Mesendoderm (in vitro differentiated cells): ENCODE measurements around the gene MED26.

Experiments used
- DNase-seq: peaks from one replicate; pipeline ENCODE4 v3.0.0; 2013
- H2AK5ac ChIP-seq: 2 replicates; pipeline ENCODE4 v1.6.1; 2013; ENCODE audit warnings: low read length, inconsistent platforms
- H2BK120ac ChIP-seq: 2 replicates; pipeline ENCODE4 v1.6.1; 2013; ENCODE audit warnings: low read depth, mild to moderate bottlenecking, low read length, moderate library complexity, mixed read lengths
- H2BK15ac ChIP-seq: replicated peaks from 2 replicates; pipeline ENCODE4 v1.6.1; 2013; ENCODE audit warnings: low read depth, mild to moderate bottlenecking, moderate library complexity
- H2BK5ac ChIP-seq: 2 replicates; pipeline ENCODE4 v1.6.1; 2013; ENCODE audit warnings: low read length, inconsistent platforms
- H3K18ac ChIP-seq: 2 replicates; pipeline ENCODE4 v1.6.1; 2013; ENCODE audit warnings: mild to moderate bottlenecking, low read length, mixed read lengths
- H3K23ac ChIP-seq: one replicate; pipeline ENCODE4 v1.6.1; 2013; ENCODE audit warnings: low read length
- H3K27ac ChIP-seq: 2 replicates; pipeline ENCODE4 v1.5.1; 2013; ENCODE audit warnings: low read depth, mild to moderate bottlenecking, inconsistent platforms, low read length, moderate library complexity
- H3K27me3 ChIP-seq: 2 replicates; pipeline ENCODE4 v1.6.1; 2013; ENCODE audit warnings: low read length, control low read depth, mild to moderate bottlenecking, inconsistent platforms; ENCODE audit not compliant: insufficient read depth, poor library complexity
- H3K36me3 ChIP-seq: 2 replicates; pipeline ENCODE4 v1.6.1; 2013; ENCODE audit warnings: low read length, inconsistent platforms; ENCODE audit not compliant: control insufficient read depth, insufficient read depth
- H3K4ac ChIP-seq: one replicate; pipeline ENCODE4 v1.6.1; 2013; ENCODE audit warnings: low read depth, mild to moderate bottlenecking, low read length, moderate library complexity
- H3K4me1 ChIP-seq: 2 replicates; pipeline ENCODE4 v1.6.1; 2013; ENCODE audit warnings: low read depth, low read length, inconsistent platforms; ENCODE audit not compliant: control insufficient read depth
- H3K4me2 ChIP-seq: 2 replicates; pipeline ENCODE4 v1.6.1; 2013; ENCODE audit warnings: low read length
- H3K4me3 ChIP-seq: 2 replicates; pipeline ENCODE4 v1.5.1; 2013; ENCODE audit warnings: mild to moderate bottlenecking, low read length
- H3K56ac ChIP-seq: one replicate; pipeline ENCODE4 v1.6.1; 2013; ENCODE audit warnings: low read length
- H3K79me1 ChIP-seq: 2 replicates; pipeline ENCODE4 v1.6.1; 2013; ENCODE audit warnings: low read length, inconsistent platforms
- H3K79me2 ChIP-seq: 2 replicates; pipeline ENCODE4 v1.6.1; 2013; ENCODE audit warnings: mild to moderate bottlenecking, low read length; ENCODE audit not compliant: control insufficient read depth, insufficient read depth
- H3K9ac ChIP-seq: 2 replicates; pipeline ENCODE4 v1.6.1; 2013; ENCODE audit warnings: low read length, inconsistent platforms
- H4K5ac ChIP-seq: one replicate; pipeline ENCODE4 v1.6.1; 2013; ENCODE audit warnings: low read length
- H4K8ac ChIP-seq: one replicate; pipeline ENCODE4 v1.6.1; 2013; ENCODE audit warnings: low read depth, mild to moderate bottlenecking, control low read depth, low read length, moderate library complexity
- WGBS: extraction: QIAGEN DNeasy Blood & Tissue Kit; methylation state at CpG from one replicate; pipeline ENCODE4 v1.1.7; 2013; ENCODE audit warnings: low lambda C conversion rate, missing lambda C conversion rate; ENCODE audit not compliant: insufficient coverage; ENCODE audit errors: extremely low coverage; 5-methylcytosine and 5-hydroxymethylcytosine counted together

Gene MED26

DNA sequence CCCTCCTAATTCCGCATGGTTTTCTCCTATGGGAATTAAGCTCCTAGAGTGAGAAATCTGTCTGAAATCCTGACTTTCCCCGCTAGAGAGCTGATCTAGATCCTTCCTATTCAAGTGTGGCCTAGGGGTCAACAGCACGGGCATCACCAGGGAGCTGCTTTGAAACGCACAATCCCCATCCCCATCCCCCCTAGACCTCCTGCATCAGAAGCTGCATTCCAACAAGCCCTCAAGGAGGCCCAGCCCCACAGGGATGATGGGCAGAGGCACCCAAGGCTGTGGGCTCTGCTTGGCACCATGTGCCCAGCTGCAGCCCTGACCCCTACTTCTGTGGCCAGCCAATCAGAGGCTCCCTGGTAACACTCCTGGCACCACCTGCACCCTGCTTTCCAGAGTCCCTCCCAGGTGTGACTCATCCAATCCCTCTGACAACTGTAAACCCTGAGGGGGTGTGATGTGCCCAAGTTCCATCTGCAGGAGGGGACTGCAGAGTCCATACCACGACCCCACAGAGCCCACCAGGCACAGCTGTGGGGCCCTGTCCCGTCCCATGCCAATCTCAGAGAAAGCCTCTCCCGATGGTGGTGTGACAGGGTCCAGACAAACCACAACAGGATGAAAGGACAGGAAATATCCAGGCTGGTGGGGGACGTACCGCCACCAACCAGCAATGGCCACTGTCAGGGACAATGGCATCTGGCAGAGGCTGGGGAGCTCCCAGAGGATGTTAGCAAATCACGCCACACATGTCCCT is 36.0 kb downstream of the MED26 start:
- H2BK15ac ChIP-seq = no peak overlapping the region
- peaks cover 68% of the 10 kb centered on the region for H3K79me1 ChIP-seq
- no peak overlapping the region for H2AK5ac ChIP-seq
- H3K4me2 ChIP-seq = no peak overlapping the region
- H3K18ac ChIP-seq = no peak overlapping the region
- H3K4me3 ChIP-seq = no peak overlapping the region
- H2BK5ac ChIP-seq = no peak overlapping the region
- H3K23ac ChIP-seq = no peak overlapping the region
- H3K56ac ChIP-seq = no peak overlapping the region
- H3K79me2 ChIP-seq = peaks cover 85% of the 10 kb centered on the region
- no CpG with 5 or more reads among the region's 10 CpGs for WGBS
- H2BK120ac ChIP-seq = no peak overlapping the region
- H3K4ac ChIP-seq = no peak overlapping the region
- H3K27me3 ChIP-seq = no peaks in the 10 kb centered on the region
- H3K36me3 ChIP-seq = no peaks in the 10 kb centered on the region
- H3K9ac ChIP-seq = no peak overlapping the region
- peaks cover 18% of the 10 kb centered on the region for H3K4me1 ChIP-seq
- H4K5ac ChIP-seq = no peak overlapping the region
- no peak overlapping the region for H4K8ac ChIP-seq
- no peak for DNase-seq
- H3K27ac ChIP-seq = no peak overlapping the region

DNA sequence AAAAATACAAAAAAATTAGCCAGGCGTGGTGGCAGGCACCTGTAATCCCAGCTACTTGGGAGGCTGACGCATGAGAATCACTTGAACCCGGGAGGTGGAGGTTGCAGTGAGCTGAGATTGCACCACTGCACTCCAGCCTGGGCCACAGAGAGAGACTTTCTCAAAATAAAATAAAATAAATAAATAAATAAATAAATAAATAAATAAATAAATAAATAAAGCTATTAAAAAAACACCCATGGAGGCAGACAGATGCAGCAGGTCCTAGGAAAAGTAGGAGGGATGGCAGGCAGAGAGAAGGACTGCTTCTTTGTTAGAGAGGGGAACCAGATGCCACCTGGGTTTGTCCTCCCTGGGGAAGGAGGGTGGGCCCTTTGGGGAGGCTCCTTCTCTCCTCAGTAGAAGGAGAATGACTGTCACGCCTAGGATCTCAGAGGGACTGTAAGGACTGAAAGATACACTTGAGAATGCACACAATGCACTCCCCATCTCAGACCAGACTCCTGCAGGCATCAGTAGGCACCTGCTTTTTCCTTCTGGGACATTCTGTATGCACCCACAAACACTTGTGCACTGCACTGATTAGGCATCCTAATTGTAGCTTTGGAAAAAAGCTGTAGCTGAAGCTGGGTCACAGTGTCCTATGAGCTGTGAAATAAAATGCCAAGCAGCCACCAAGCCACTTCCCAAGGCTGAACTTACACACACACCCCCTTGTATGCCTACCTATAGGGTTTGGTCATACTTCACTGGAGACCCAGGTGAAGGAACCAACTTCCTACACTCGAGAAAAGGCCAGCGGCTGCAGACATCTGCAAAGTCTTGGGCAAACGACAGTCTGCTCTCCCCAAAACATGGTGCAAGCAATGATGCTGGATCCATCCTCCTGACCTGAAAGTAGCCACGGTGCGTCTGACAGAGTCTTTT is 36.9 kb downstream of the MED26 start:
- WGBS = no CpG with 5 or more reads among the region's 9 CpGs
- H4K5ac ChIP-seq = no peak overlapping the region
- no peak overlapping the region for H3K4me2 ChIP-seq
- H3K4me1 ChIP-seq = peaks cover 20% of the 10 kb centered on the region
- H2BK5ac ChIP-seq = no peak overlapping the region
- no peak for DNase-seq
- H3K4me3 ChIP-seq = no peak overlapping the region
- no peak overlapping the region for H2BK120ac ChIP-seq
- H3K36me3 ChIP-seq = no peaks in the 10 kb centered on the region
- no peaks in the 10 kb centered on the region for H3K27me3 ChIP-seq
- no peak overlapping the region for H2BK15ac ChIP-seq
- no peak overlapping the region for H3K18ac ChIP-seq
- H2AK5ac ChIP-seq = no peak overlapping the region
- peaks cover 67% of the 10 kb centered on the region for H3K79me1 ChIP-seq
- H3K27ac ChIP-seq = no peak overlapping the region
- H3K9ac ChIP-seq = no peak overlapping the region
- H4K8ac ChIP-seq = no peak overlapping the region
- H3K23ac ChIP-seq = no peak overlapping the region
- no peak overlapping the region for H3K56ac ChIP-seq
- H3K4ac ChIP-seq = no peak overlapping the region
- peaks cover 84% of the 10 kb centered on the region for H3K79me2 ChIP-seq

DNA sequence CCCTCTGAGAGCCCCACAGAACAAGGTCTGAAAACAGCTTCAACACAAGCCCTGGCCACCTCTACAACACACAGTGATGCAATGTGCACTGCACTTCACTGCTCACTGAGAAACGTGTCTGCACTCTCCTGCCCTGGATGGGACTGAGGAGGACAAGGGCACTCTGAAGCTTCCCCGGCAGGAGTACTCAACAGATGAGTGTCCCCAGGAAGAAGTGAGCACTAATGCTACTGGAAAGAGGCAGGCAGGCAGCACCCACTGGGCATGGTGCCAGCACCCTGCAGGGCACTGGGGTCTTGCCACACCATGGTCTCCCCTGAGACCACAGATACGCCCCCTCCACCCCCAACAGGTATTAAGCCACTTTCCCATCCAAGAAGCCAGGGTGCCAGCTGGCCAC is 38.1 kb downstream of the MED26 start:
- Histone ChIP-seq H3K4ac (no peak overlapping the region), H2AK5ac (no peak overlapping the region), H3K79me1 (peaks cover 64% of the 10 kb centered on the region), H2BK5ac (no peak overlapping the region), H3K27ac (no peak overlapping the region), H3K79me2 (peaks cover 85% of the 10 kb centered on the region), H4K8ac (no peak overlapping the region), H3K23ac (no peak overlapping the region), H3K56ac (no peak overlapping the region), H2BK15ac (no peak overlapping the region), H3K4me1 (peaks cover 20% of the 10 kb centered on the region), H3K4me3 (no peak overlapping the region), H3K36me3 (no peaks in the 10 kb centered on the region), H3K9ac (no peak overlapping the region), H3K4me2 (no peak overlapping the region), H3K18ac (no peak overlapping the region), H2BK120ac (no peak overlapping the region), H4K5ac (no peak overlapping the region), H3K27me3 (no peaks in the 10 kb centered on the region)
- WGBS = no CpG with 5 or more reads among the region's 3 CpGs
- DNase-seq = no peak

DNA sequence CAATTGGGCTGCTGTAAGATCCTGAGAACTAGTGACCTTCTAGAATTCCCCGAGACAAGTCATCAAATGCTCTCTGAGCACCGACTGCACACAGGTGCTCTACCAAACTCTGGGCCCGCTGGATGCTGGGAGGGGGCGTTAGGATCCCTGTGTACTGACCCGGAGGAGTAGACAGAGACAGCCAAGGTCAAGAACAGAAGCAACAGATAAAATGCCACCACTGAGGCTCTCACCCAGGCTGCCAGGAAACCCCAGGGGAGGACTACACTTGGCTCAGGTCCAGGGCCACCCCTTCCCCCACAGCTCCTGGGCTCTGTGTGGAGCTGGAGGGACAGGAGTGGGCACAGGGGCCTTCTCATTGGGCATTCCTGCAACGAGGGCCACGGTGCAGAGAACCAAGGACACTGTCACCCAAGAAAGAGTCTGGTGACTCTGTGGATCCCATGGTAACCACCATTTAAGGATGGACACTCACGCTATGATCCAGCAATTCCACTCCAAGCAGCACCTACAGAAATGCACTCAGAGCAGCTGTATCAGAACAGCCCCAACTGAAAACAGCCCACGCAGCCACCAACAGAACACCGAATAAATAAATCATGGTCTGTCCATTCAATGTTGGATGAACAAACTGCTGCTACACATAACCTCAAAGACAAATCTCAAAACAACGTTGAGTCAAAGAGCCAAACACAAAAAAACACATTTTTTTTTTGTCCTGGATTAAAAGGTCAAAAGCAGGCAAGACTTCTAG is 39.0 kb downstream of the MED26 start:
- Histone ChIP-seq H3K4ac (no peak overlapping the region), H4K5ac (no peak overlapping the region), H3K4me3 (no peak overlapping the region), H2BK5ac (no peak overlapping the region), H3K4me1 (peaks cover 27% of the 10 kb centered on the region), H3K36me3 (no peaks in the 10 kb centered on the region), H3K23ac (no peak overlapping the region), H2AK5ac (no peak overlapping the region), H2BK120ac (no peak overlapping the region), H3K27ac (no peak overlapping the region), H3K18ac (no peak overlapping the region), H4K8ac (no peak overlapping the region), H3K4me2 (no peak overlapping the region), H3K56ac (no peak overlapping the region), H3K9ac (no peak overlapping the region), H3K79me2 (peaks cover 83% of the 10 kb centered on the region), H3K27me3 (no peaks in the 10 kb centered on the region), H3K79me1 (peaks cover 60% of the 10 kb centered on the region), H2BK15ac (no peak overlapping the region)
- no peak for DNase-seq
- no CpG with 5 or more reads among the region's 11 CpGs for WGBS

DNA sequence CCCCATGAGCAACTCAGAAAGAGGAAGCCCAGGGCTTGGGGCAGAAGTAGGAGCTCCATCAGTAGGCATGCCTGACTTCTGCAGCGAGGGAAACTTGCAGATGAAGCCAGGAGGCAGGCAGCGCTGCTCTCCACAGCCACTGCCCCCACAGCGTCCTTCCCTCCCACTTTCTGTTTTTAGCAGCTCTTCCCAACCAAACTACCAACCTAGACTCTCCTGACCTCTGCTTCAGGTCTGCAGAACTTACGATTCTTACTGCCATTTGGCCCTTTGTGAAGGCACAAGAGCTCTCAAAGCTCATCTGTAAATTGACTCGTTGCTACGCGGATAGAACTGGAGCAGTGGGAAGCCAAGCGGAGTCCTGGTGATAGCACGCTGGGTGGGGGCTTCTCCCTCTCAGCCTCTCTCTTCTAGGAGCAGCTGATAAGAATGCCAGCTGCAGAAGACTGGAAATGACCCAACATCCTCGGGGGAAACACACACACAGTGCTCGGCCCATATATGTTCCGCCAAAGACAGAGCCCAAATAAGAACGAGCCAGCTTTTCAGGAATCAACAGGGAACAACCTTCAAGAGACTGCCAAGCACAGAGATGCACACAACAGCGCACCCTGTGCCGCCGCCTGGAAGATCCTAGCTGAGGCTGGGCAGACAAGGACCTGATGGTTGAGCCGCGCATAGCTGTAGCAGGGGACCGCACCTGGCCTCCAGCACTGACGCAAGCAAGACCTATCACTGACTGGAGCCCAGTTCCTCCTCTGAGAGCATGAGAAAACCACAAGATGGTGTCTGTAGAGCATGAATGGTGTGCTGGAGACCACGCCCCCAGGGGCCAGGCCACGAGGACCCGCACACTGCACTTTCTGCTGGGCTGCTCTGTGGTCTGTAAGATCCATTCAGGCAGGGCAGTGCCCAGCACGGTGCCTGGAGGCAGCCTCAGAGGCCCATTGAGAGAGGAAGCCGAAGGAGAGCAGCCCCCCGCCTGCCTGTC is 39.9 kb downstream of the MED26 start:
- H3K18ac ChIP-seq = no peak overlapping the region
- H2BK120ac ChIP-seq = no peak overlapping the region
- H3K9ac ChIP-seq = no peak overlapping the region
- H3K4me1 ChIP-seq = peaks cover 27% of the 10 kb centered on the region
- H3K23ac ChIP-seq = no peak overlapping the region
- H3K4ac ChIP-seq = no peak overlapping the region
- no peak overlapping the region for H2AK5ac ChIP-seq
- no peak overlapping the region for H2BK5ac ChIP-seq
- H3K27ac ChIP-seq = peak overlapping the region; percentile 7
- H3K4me2 ChIP-seq = no peak overlapping the region
- DNase-seq = no peak
- H3K79me1 ChIP-seq = peaks cover 59% of the 10 kb centered on the region
- no peak overlapping the region for H3K4me3 ChIP-seq
- no CpG with 5 or more reads among the region's 26 CpGs for WGBS
- H4K8ac ChIP-seq = no peak overlapping the region
- no peaks in the 10 kb centered on the region for H3K27me3 ChIP-seq
- peaks cover 82% of the 10 kb centered on the region for H3K79me2 ChIP-seq
- no peak overlapping the region for H2BK15ac ChIP-seq
- no peaks in the 10 kb centered on the region for H3K36me3 ChIP-seq
- no peak overlapping the region for H3K56ac ChIP-seq
- H4K5ac ChIP-seq = no peak overlapping the region
